ENCODE data around the gene INSIG1. TPM values are rescaled to one million over a fixed set of nuclear protein-coding genes. Genes with fewer than 3 reads are reported as not detected.
A peak's percentile ranks its signal among the peaks of the same experiment; 100 is the strongest.

The INSIG1 gene
- total RNA-seq, 1 donor from 2014 or later, result 63.6 TPM

- peaks cover 4% of the 10 kb centered on the region for H3K4me1 ChIP-seq
- intact Hi-C loops (cut with DNase I), result no loop called here
- no peak for DNase-seq (ENCODE audit: extremely low spot score in 2 of 2)
- no peaks in the 10 kb centered on the region for H3K9me3 ChIP-seq
- H3K27ac ChIP-seq, result no peak overlapping the region
- no peaks in the 10 kb centered on the region for H3K27me3 ChIP-seq
- H3K36me3 ChIP-seq, result no peaks in the 10 kb centered on the region
- no peak overlapping the region for H3K4me3 ChIP-seq
- TF ChIP-seq POLR2A (IDR thresholded peaks at IDR 0.05), result no peak
- no peak for TF ChIP-seq CTCF (IDR thresholded peaks at IDR 0.05)
- TF ChIP-seq POLR2AphosphoS5 (IDR thresholded peaks at IDR 0.05; ENCODE audit: insufficient read depth in 1 of 2, low read depth in 1 of 2), result no peak
Observed at GRCh38 chr7:155343150-155343549, 45.5 kb downstream of the INSIG1 start.

GRCh38 chr7:155343661-155344121 is 46.0 kb downstream of the INSIG1 start:
- DNase-seq (ENCODE audit: extremely low spot score in 2 of 2), result no peak
- intact Hi-C loops (cut with DNase I), result loop anchor here (2.0 kb wide), 1 partner anchor 153 kb away; no protein-coding TSS in a partner anchor
- Histone ChIP-seq H3K4me1 (peaks cover 4% of the 10 kb centered on the region), H3K36me3 (no peaks in the 10 kb centered on the region), H3K9me3 (no peaks in the 10 kb centered on the region), H3K4me3 (no peak overlapping the region), H3K27ac (no peak overlapping the region), H3K27me3 (no peaks in the 10 kb centered on the region)
- TF ChIP-seq POLR2AphosphoS5 (IDR thresholded peaks at IDR 0.05; ENCODE audit: insufficient read depth in 1 of 2, low read depth in 1 of 2) (no peak), CTCF (IDR thresholded peaks at IDR 0.05) (no peak), POLR2A (IDR thresholded peaks at IDR 0.05) (no peak)

- intact Hi-C loops (cut with DNase I), result loop anchor here (2.0 kb wide), 1 partner anchor 153 kb away; no protein-coding TSS in a partner anchor
- Histone ChIP-seq H3K4me3 (no peak overlapping the region), H3K36me3 (no peaks in the 10 kb centered on the region), H3K27ac (no peak overlapping the region), H3K9me3 (no peaks in the 10 kb centered on the region), H3K4me1 (peaks cover 4% of the 10 kb centered on the region), H3K27me3 (no peaks in the 10 kb centered on the region)
- no peak for DNase-seq (ENCODE audit: extremely low spot score in 2 of 2)
- TF ChIP-seq CTCF (IDR thresholded peaks at IDR 0.05) (no peak), POLR2A (IDR thresholded peaks at IDR 0.05) (no peak), POLR2AphosphoS5 (IDR thresholded peaks at IDR 0.05; ENCODE audit: insufficient read depth in 1 of 2, low read depth in 1 of 2) (no peak)
Observed at GRCh38 chr7:155344270-155344617, 46.6 kb downstream of the INSIG1 start.

- TF ChIP-seq CTCF (IDR thresholded peaks at IDR 0.05), result peak; percentile 74 to 97 (median 93)
- TF ChIP-seq POLR2AphosphoS5 (IDR thresholded peaks at IDR 0.05; ENCODE audit: insufficient read depth in 1 of 2, low read depth in 1 of 2), result no peak
- no peak for TF ChIP-seq POLR2A (IDR thresholded peaks at IDR 0.05)
- Histone ChIP-seq H3K4me3 (peak overlapping the region; percentile 21 to 49), H3K27ac (no peak overlapping the region), H3K4me1 (peaks cover 4% of the 10 kb centered on the region), H3K9me3 (no peaks in the 10 kb centered on the region), H3K36me3 (no peaks in the 10 kb centered on the region), H3K27me3 (no peaks in the 10 kb centered on the region)
- intact Hi-C loops (cut with DNase I), result loop anchor here (2.0 kb wide), 1 partner anchor 154 kb away; no protein-coding TSS in a partner anchor
- DNase-seq (ENCODE audit: extremely low spot score in 2 of 2), result no peak
Observed at GRCh38 chr7:155344618-155345433, 47.1 kb downstream of the INSIG1 start.

GRCh38 chr7:155345490-155345889 is 47.8 kb downstream of the INSIG1 start:
- Histone ChIP-seq H3K36me3 (no peaks in the 10 kb centered on the region), H3K9me3 (no peaks in the 10 kb centered on the region), H3K27ac (no peak overlapping the region), H3K27me3 (no peaks in the 10 kb centered on the region), H3K4me3 (no peak overlapping the region), H3K4me1 (peaks cover 4% of the 10 kb centered on the region)
- DNase-seq (ENCODE audit: extremely low spot score in 2 of 2), result no peak
- TF ChIP-seq CTCF (IDR thresholded peaks at IDR 0.05) (no peak), POLR2A (IDR thresholded peaks at IDR 0.05) (no peak), POLR2AphosphoS5 (IDR thresholded peaks at IDR 0.05; ENCODE audit: insufficient read depth in 1 of 2, low read depth in 1 of 2) (no peak)
- intact Hi-C loops (cut with DNase I), result loop anchor here (2.0 kb wide), 1 partner anchor 155 kb away; no protein-coding TSS in a partner anchor
